HG03066 (cell line): ENCODE results near the gene CCL14.
"Not testable (repeated sequence)": the region's sequence is repeated elsewhere in the genome, so short reads cannot be mapped to it uniquely, and the experiment has no call there.

Experiments used
- ATAC-seq: cut with Tn5 transposase; IDR thresholded peaks from one replicate; pipeline ENCODE4 v1.9.1; 2021; ENCODE audit warnings: low read depth; ENCODE audit not compliant: unreplicated experiment

CCL14 gene

GRCh38 chr17:35986643-35987042 lies at the start of gene CCL14:
Gene CCL14 (minus strand): TSS chr17:35986729. CDS start chr17:35986649, 80 bp downstream.
- no peak for ATAC-seq

- no peak for ATAC-seq
Observed at GRCh38 chr17:36036235-36036634, 49.7 kb upstream of the CCL14 start.

- no peak for ATAC-seq
Observed at GRCh38 chr17:36034127-36034526, 47.6 kb upstream of the CCL14 start.

GRCh38 chr17:36030956-36031355 lies 44.4 kb upstream of the CCL14 start:
- ATAC-seq: no peak

- ATAC-seq: no peak
Observed at GRCh38 chr17:36027761-36028160, 41.2 kb upstream of the CCL14 start.

GRCh38 chr17:36024106-36024869 lies 37.8 kb upstream of the CCL14 start:
- no peak for ATAC-seq

GRCh38 chr17:36019423-36019822 lies 32.9 kb upstream of the CCL14 start:
- no peak for ATAC-seq

GRCh38 chr17:36017799-36018198 lies 31.3 kb upstream of the CCL14 start, which contains the start of gene CCL23:
Gene CCL23 (minus strand): TSS chr17:36017972. CDS start chr17:36017897, 75 bp downstream.
- ATAC-seq: no peak

GRCh38 chr17:36016555-36016954 lies 30.0 kb upstream of the CCL14 start:
- no peak for ATAC-seq

- not testable (repeated sequence) for ATAC-seq
Observed at GRCh38 chr17:36015895-36016294, 29.4 kb upstream of the CCL14 start.

- ATAC-seq: no peak
Observed at GRCh38 chr17:36014946-36015345, 28.4 kb upstream of the CCL14 start.

GRCh38 chr17:36011201-36011600 lies 24.7 kb upstream of the CCL14 start:
- ATAC-seq: no peak

GRCh38 chr17:36008998-36009665 lies 22.6 kb upstream of the CCL14 start:
- no peak for ATAC-seq

GRCh38 chr17:36004594-36005108 lies 18.1 kb upstream of the CCL14 start:
- no peak for ATAC-seq

- ATAC-seq: no peak
Observed at GRCh38 chr17:36002631-36003030, 16.1 kb upstream of the CCL14 start.

GRCh38 chr17:36001862-36002603 lies 15.5 kb upstream of the CCL14 start:
- ATAC-seq: no peak

- ATAC-seq: no peak
Observed at GRCh38 chr17:36001110-36001771, 14.7 kb upstream of the CCL14 start, which contains the start of gene CCL15. Gene CCL15 (minus strand): TSS chr17:36001553. CDS start chr17:36001492, 61 bp downstream.

GRCh38 chr17:36000732-36001109 lies 14.2 kb upstream of the CCL14 start:
- ATAC-seq: no peak

GRCh38 chr17:35998756-35999155 lies 12.2 kb upstream of the CCL14 start:
- ATAC-seq: no peak

- no peak for ATAC-seq
Observed at GRCh38 chr17:35998018-35998545, 11.6 kb upstream of the CCL14 start.
